Thyroid gland (tissue), 4 donors: Measurements from ENCODE around the gene NAALADL2. TPM values are rescaled to one million over a fixed set of nuclear protein-coding genes. Genes with fewer than 3 reads are reported as not detected.

Source experiments
- DNase-seq, 2 donors: peaks; one replicate each; pipeline ENCODE4 v3.0.0-alpha.2; 2019
- H3K27ac ChIP-seq, 3 donors: fragments of 200-600 bp; sonication (generic); 1 replicate in 2 of 3; 2 replicates in 1 of 3; pipeline ENCODE4 v1.5.1; 2016 to 2019; ENCODE audit warnings: mild to moderate bottlenecking in 1 of 3, moderate library complexity in 1 of 3
- H3K27me3 ChIP-seq: fragments of 200-600 bp; sonication (generic); one replicate; pipeline ENCODE4 v1.5.1; 2019
- H3K36me3 ChIP-seq, 2 donors: fragments of 200-600 bp; sonication (generic); one replicate each; pipeline ENCODE4 v1.5.1; 2016 to 2019
- H3K4me1 ChIP-seq, 2 donors: fragments of 200-600 bp; sonication (generic); one replicate each; pipeline ENCODE4 v1.5.1; 2017 to 2019
- H3K4me3 ChIP-seq, 3 donors: fragments of 200-600 bp; sonication (generic); replicated peaks in 1 of 3; 1 replicate in 2 of 3; 2 replicates in 1 of 3; pipeline ENCODE4 v1.5.1; 2016; ENCODE audit warnings: mild to moderate bottlenecking in 1 of 3
- H3K9me3 ChIP-seq: fragments of 200-600 bp; sonication (generic); one replicate; pipeline ENCODE4 v1.5.1; 2017
- POLR2A ChIP-seq, 2 donors: fragments of 450-650 bp; IDR thresholded peaks; one replicate each; pipeline ENCODE4 v1.6.1; 2017; ENCODE audit warnings: antibody characterized with exemption in 2 of 2, mild to moderate bottlenecking in 2 of 2, moderate library complexity in 1 of 2
- WGBS, 2 donors: methylation state at CpG; one replicate each; pipeline ENCODE4 v1.1.5; 2017; 5-methylcytosine and 5-hydroxymethylcytosine counted together
- intact Hi-C: fragments of 100-400 bp; cut with DNase I; formaldehyde crosslinking; loops from one replicate; pipeline ENCODE4 v1.15.1; 2023
- total RNA-seq, 4 donors: library from RNA; depleted of rRNA; stranded (reverse); fragments of >200 nt; gene quantifications; one replicate each; pipeline ENCODE4 v1.2.3, GENCODE V29; 2016
- TF ChIP-seq, protein P1 (sequence below), 6 experiments: fragments of 200-600 bp in 3 of 6; fragments of 450-650 bp in 3 of 6; sonication (generic) in 3 of 6; IDR thresholded peaks; one replicate each; pipeline ENCODE4 v1.5.1; 2016 to 2019; ENCODE audit warnings: antibody characterized with exemption in 6 of 6, mild to moderate bottlenecking in 2 of 6, inconsistent platforms in 1 of 6, moderate library complexity in 1 of 6

Gene NAALADL2
- total RNA-seq, 4 donors from 2014 or later, result 7.6 to 14.7 (median 9.0) TPM

DNA sequence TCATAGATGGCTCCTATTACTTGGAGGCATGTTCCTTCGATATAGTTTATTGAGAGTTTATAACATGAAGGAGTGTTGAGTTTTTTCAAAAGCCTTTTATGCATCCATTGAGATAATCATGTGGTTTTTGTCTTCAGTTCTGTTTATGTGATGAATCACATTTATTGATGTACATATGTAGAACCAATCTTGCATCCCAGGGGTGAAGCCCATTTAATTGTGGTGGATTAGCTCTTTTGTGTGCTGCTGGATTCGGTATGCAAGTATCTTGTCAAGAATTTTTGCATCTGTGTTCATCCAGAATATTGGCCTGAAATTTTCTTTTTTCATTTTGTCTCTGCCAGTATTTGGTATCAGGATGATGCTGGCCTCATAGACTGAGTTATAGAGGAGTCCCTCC, 81.0 kb downstream of the NAALADL2 start:
- intact Hi-C loops, result no loop called here
- no peaks in the 10 kb centered on the region for H3K9me3 ChIP-seq
- no peak for DNase-seq
- H3K27ac ChIP-seq, result no peak overlapping the region
- WGBS, 2 donors, result 92 to 96% methylated on average over 2 of the region's 2 CpGs
- no peaks in the 10 kb centered on the region for H3K36me3 ChIP-seq
- H3K4me3 ChIP-seq, result no peak overlapping the region
- no peak for TF ChIP-seq POLR2A (IDR thresholded peaks at IDR 0.05)
- TF ChIP-seq, protein P1, sequence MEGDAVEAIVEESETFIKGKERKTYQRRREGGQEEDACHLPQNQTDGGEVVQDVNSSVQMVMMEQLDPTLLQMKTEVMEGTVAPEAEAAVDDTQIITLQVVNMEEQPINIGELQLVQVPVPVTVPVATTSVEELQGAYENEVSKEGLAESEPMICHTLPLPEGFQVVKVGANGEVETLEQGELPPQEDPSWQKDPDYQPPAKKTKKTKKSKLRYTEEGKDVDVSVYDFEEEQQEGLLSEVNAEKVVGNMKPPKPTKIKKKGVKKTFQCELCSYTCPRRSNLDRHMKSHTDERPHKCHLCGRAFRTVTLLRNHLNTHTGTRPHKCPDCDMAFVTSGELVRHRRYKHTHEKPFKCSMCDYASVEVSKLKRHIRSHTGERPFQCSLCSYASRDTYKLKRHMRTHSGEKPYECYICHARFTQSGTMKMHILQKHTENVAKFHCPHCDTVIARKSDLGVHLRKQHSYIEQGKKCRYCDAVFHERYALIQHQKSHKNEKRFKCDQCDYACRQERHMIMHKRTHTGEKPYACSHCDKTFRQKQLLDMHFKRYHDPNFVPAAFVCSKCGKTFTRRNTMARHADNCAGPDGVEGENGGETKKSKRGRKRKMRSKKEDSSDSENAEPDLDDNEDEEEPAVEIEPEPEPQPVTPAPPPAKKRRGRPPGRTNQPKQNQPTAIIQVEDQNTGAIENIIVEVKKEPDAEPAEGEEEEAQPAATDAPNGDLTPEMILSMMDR (IDR thresholded peaks at IDR 0.05), result no peak
- H3K4me1 ChIP-seq, result no peaks in the 10 kb centered on the region
- H3K27me3 ChIP-seq, result no peaks in the 10 kb centered on the region

DNA sequence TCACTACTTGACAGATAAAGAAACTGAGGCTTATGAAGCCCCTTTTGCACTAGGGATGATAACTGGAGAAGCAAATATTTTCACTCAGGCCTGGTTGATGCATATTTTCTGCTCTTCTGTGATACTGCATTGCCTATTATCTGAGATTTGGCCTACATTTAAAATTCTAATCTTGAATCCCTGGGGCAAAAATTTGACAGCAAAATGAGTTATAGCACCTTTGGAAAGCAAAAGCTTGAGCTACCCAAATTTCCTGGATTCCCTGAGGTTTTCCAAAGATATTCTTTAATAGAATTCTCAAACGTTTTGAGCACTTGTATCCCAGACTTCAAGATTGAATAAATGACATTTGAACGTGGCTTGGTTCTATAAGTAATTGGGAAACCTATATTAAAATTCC, 86.1 kb downstream of the NAALADL2 start:
- no peaks in the 10 kb centered on the region for H3K36me3 ChIP-seq
- TF ChIP-seq, protein P1 (IDR thresholded peaks at IDR 0.05), result no peak
- no peak for TF ChIP-seq POLR2A (IDR thresholded peaks at IDR 0.05)
- peaks cover 0 to 6% of the 10 kb centered on the region in 2 donors for H3K4me1 ChIP-seq
- no peak overlapping the region for H3K4me3 ChIP-seq
- intact Hi-C loops, result no loop called here
- WGBS, 2 donors, result 80 to 87% methylated on average over 2 of the region's 2 CpGs
- no peaks in the 10 kb centered on the region for H3K27me3 ChIP-seq
- H3K9me3 ChIP-seq, result no peaks in the 10 kb centered on the region
- no peak overlapping the region for H3K27ac ChIP-seq
- DNase-seq, result no peak

DNA sequence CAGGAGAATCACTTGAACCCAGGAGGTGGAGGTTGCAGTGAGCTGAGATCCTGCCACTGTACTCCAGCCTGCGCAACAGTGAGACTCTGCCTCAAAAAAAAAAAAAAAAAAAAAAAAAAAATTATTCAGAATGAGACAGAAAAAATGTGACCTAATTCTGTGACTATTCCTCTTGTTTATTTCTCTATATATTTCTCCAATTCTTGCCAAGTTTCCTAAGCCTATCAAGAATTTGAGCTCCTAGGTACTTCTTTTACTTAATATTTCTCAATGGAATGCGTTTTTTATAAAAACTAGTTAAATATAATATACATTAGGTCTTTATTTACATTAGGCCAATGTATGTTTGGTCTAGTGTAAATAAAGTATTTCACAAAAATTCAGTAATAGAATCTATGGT, 86.8 kb downstream of the NAALADL2 start:
- H3K27me3 ChIP-seq, result no peaks in the 10 kb centered on the region
- TF ChIP-seq, protein P1 (IDR thresholded peaks at IDR 0.05), result no peak
- TF ChIP-seq POLR2A (IDR thresholded peaks at IDR 0.05), result no peak
- no peaks in the 10 kb centered on the region for H3K36me3 ChIP-seq
- H3K9me3 ChIP-seq, result no peaks in the 10 kb centered on the region
- intact Hi-C loops, result no loop called here
- DNase-seq, result no peak
- no peak overlapping the region for H3K27ac ChIP-seq
- 94 to 95% methylated on average over 2 of the region's 2 CpGs for WGBS, 2 donors
- peaks cover 0 to 6% of the 10 kb centered on the region in 2 donors for H3K4me1 ChIP-seq
- no peak overlapping the region for H3K4me3 ChIP-seq

DNA sequence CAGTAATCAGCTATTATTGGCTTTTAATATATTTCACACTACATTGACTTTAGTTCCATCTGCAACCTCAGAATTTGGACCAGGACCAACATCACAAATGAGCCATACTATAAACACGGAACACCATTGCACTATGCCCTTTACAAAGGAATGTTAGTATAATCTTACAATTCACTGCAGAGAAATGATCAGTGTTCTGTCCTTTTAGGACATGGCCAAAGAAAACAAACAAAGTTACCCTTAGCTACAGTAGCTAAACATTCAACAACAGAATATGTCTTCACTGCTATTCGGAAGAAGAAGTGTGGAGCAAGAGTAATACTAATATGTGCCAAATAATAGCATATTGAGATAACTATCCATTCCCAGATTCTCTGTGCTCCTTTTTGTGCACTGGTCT, 90.4 kb downstream of the NAALADL2 start:
- Histone ChIP-seq H3K9me3 (no peaks in the 10 kb centered on the region), H3K4me1 (peaks cover 0 to 6% of the 10 kb centered on the region in 2 donors), H3K36me3 (no peaks in the 10 kb centered on the region), H3K27ac (no peak overlapping the region), H3K27me3 (no peaks in the 10 kb centered on the region), H3K4me3 (no peak overlapping the region)
- no peak for TF ChIP-seq POLR2A (IDR thresholded peaks at IDR 0.05)
- TF ChIP-seq, protein P1 (IDR thresholded peaks at IDR 0.05), result no peak
- intact Hi-C loops, result no loop called here
- WGBS, 2 donors, result 20 to 32% methylated on average over 2 of the region's 2 CpGs
- DNase-seq, result no peak

DNA sequence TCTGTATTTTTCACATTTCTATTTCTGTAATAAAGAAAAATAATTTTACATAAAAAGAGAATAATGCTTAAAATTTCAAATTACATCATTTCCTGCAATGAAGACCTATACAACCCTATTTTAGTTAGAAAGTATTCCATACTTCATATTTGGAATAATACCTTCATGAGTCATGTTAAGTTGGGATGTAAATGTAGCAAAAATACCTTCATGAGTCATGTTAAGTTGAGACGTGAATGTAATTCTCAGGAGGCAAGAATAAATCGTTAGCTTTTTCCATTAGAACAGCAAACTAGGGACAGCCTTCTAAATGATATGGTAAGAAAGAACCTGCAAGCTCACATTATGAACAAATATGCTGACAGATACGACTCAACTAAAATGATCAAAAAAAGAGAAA, 91.9 kb downstream of the NAALADL2 start:
- no peak overlapping the region for H3K27ac ChIP-seq
- WGBS, 2 donors, result 80% methylated on average over 3 of the region's 3 CpGs
- no peaks in the 10 kb centered on the region for H3K36me3 ChIP-seq
- no peak for TF ChIP-seq POLR2A (IDR thresholded peaks at IDR 0.05)
- TF ChIP-seq, protein P1 (IDR thresholded peaks at IDR 0.05), result no peak
- DNase-seq, result no peak
- intact Hi-C loops, result no loop called here
- H3K4me1 ChIP-seq, result peaks cover 0 to 6% of the 10 kb centered on the region in 2 donors
- no peaks in the 10 kb centered on the region for H3K27me3 ChIP-seq
- no peaks in the 10 kb centered on the region for H3K9me3 ChIP-seq
- H3K4me3 ChIP-seq, result no peak overlapping the region
